ENCODE measurements around the gene SCAMP4.

- TF ChIP-seq ZFP91 (CRISPR knock-in tag; IDR thresholded peaks at IDR 0.05) (no peak), NCOA4 (IDR thresholded peaks at IDR 0.05; ENCODE audit: partially characterized antibody) (no peak)
- TF ChIP-seq, protein P1, sequence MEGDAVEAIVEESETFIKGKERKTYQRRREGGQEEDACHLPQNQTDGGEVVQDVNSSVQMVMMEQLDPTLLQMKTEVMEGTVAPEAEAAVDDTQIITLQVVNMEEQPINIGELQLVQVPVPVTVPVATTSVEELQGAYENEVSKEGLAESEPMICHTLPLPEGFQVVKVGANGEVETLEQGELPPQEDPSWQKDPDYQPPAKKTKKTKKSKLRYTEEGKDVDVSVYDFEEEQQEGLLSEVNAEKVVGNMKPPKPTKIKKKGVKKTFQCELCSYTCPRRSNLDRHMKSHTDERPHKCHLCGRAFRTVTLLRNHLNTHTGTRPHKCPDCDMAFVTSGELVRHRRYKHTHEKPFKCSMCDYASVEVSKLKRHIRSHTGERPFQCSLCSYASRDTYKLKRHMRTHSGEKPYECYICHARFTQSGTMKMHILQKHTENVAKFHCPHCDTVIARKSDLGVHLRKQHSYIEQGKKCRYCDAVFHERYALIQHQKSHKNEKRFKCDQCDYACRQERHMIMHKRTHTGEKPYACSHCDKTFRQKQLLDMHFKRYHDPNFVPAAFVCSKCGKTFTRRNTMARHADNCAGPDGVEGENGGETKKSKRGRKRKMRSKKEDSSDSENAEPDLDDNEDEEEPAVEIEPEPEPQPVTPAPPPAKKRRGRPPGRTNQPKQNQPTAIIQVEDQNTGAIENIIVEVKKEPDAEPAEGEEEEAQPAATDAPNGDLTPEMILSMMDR (IDR thresholded peaks at IDR 0.05 in 2 of 3, conservative IDR thresholded peaks at IDR 0.05 in 1 of 3; ENCODE audit: insufficient read depth in 2 of 3, low read depth in 1 of 3, low read length in 3 of 3) = no peak
These were observed 13.8 kb downstream of the SCAMP4 start for GRCh38 chr19:1918975-1919374.

All from K562 (cell line).